Upper lobe of left lung (tissue), 6 donors: ENCODE measurements around the gene NDUFAF3. TPM values are rescaled to one million over a fixed set of nuclear protein-coding genes. Genes with fewer than 3 reads are reported as not detected.

Experiments used
- ATAC-seq, 2 donors: fragments of 200-7000 bp; cut with Tn5 transposase; one replicate each; pipeline ENCODE4 v1.9.1; 2022; ENCODE audit warnings: mild to moderate bottlenecking in 2 of 2, moderate library complexity in 2 of 2; ENCODE audit not compliant: low FRiP score in 2 of 2
- DNase-seq, 2 donors: peaks; one replicate each; pipeline ENCODE4 v3.0.0-alpha.2; 2019 to 2020
- H3K27ac ChIP-seq, 4 donors: fragments of 200-600 bp; sonication (generic); one replicate each; pipeline ENCODE4 v1.5.1; 2016 to 2019
- H3K27me3 ChIP-seq, 4 donors: fragments of 200-600 bp; sonication (generic); one replicate each; pipeline ENCODE4 v1.5.1; 2017 to 2019
- H3K36me3 ChIP-seq, 4 donors: fragments of 200-600 bp; sonication (generic); one replicate each; pipeline ENCODE4 v1.5.1; 2016 to 2019
- H3K4me1 ChIP-seq, 4 donors: fragments of 200-600 bp; sonication (generic); one replicate each; pipeline ENCODE4 v1.5.1; 2018 to 2019
- H3K4me3 ChIP-seq, 4 donors: fragments of 200-600 bp; sonication (generic); one replicate each; pipeline ENCODE4 v1.5.1; 2017 to 2019; ENCODE audit warnings: mild to moderate bottlenecking in 2 of 4, moderate library complexity in 1 of 4
- H3K9me3 ChIP-seq, 4 donors: fragments of 200-600 bp; sonication (generic); one replicate each; pipeline ENCODE4 v1.5.1; 2018 to 2019
- EP300 ChIP-seq, 4 donors: sonication (generic); formaldehyde crosslinking; IDR thresholded peaks; one replicate each; pipeline ENCODE4 v1.5.1; 2017; ENCODE audit warnings: antibody characterized with exemption in 4 of 4, control low read depth in 2 of 4
- POLR2A ChIP-seq, 4 donors: fragments of 450-650 bp; IDR thresholded peaks; one replicate each; pipeline ENCODE4 v1.5.1; 2016 to 2017; ENCODE audit warnings: antibody characterized with exemption in 4 of 4, mild to moderate bottlenecking in 2 of 4
- POLR2AphosphoS5 ChIP-seq, 2 donors: sonication (generic); formaldehyde crosslinking; IDR thresholded peaks; one replicate each; pipeline ENCODE4 v1.5.1; 2017; ENCODE audit warnings: antibody characterized with exemption in 2 of 2
- WGBS, 2 donors: methylation state at CpG; one replicate each; pipeline ENCODE4 v1.1.5; 2017 to 2018; 5-methylcytosine and 5-hydroxymethylcytosine counted together
- total RNA-seq, 6 donors: library from RNA; depleted of rRNA in 4 of 6; stranded (reverse); fragments of >200 nt in 4 of 6; gene quantifications; one replicate each; pipeline versions ENCODE4 v1.1.0 to v1.2.1, GENCODE V29; 2016 to 2021
- TF ChIP-seq, protein P1 (sequence below), 6 experiments: fragments of 450-650 bp in 4 of 6; fragments of 200-600 bp in 2 of 6; sonication (generic) in 2 of 6; IDR thresholded peaks; one replicate each; pipeline ENCODE4 v1.5.1; 2016 to 2019; ENCODE audit warnings: antibody characterized with exemption in 6 of 6
- donor health status: DM: no; HTN: no; CAD: no; lungs with moderate emphysema.
- donor health status: DM: no; HTN: yes; CAD: no; lungs with severe emphysema.

Gene NDUFAF3
- total RNA-seq, 6 donors from 2014 or later = 75.4 to 166 (median 101) TPM

DNA sequence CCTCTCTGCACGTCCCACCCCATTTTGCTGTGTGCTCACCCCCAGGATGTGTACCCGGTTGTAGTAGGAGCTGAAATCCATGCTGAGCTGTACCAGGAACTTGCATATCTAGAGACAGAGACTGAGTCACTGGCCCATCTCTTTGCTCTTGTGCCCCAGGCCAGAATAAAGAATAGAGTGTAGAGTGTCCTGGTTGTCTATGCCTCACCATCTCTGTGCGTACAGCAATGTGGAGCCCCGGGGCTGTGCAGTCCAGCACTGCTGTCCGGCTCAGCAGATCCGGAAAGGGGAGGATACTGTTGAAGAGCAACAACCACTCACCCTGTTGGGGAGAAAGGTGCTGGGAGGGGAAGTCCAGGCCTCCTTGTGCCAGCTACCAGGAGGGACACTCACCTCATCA, 6.2 kb upstream of the NDUFAF3 start:
- TF ChIP-seq POLR2A (IDR thresholded peaks at IDR 0.05) (no peak), EP300 (IDR thresholded peaks at IDR 0.05) (no peak), POLR2AphosphoS5 (IDR thresholded peaks at IDR 0.05) (no peak)
- TF ChIP-seq, protein P1, sequence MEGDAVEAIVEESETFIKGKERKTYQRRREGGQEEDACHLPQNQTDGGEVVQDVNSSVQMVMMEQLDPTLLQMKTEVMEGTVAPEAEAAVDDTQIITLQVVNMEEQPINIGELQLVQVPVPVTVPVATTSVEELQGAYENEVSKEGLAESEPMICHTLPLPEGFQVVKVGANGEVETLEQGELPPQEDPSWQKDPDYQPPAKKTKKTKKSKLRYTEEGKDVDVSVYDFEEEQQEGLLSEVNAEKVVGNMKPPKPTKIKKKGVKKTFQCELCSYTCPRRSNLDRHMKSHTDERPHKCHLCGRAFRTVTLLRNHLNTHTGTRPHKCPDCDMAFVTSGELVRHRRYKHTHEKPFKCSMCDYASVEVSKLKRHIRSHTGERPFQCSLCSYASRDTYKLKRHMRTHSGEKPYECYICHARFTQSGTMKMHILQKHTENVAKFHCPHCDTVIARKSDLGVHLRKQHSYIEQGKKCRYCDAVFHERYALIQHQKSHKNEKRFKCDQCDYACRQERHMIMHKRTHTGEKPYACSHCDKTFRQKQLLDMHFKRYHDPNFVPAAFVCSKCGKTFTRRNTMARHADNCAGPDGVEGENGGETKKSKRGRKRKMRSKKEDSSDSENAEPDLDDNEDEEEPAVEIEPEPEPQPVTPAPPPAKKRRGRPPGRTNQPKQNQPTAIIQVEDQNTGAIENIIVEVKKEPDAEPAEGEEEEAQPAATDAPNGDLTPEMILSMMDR (IDR thresholded peaks at IDR 0.05) = no peak
- DNase-seq = no peak
- H3K27me3 ChIP-seq = no peaks in the 10 kb centered on the region
- H3K36me3 ChIP-seq = peaks cover 11 to 54% (median 45%) of the 10 kb centered on the region in 4 donors
- no peak overlapping the region for H3K27ac ChIP-seq
- H3K4me3 ChIP-seq = no peak overlapping the region
- H3K4me1 ChIP-seq = peaks cover 26 to 35% (median 31%) of the 10 kb centered on the region in 4 donors
- ATAC-seq = no peak
- no peaks in the 10 kb centered on the region for H3K9me3 ChIP-seq
- WGBS, 2 donors = 79 to 91% methylated on average over 3 to 6 of the region's 6 CpGs

GRCh38 chr3:49016414-49017228, 5.3 kb upstream of the NDUFAF3 start:
- 93 to 95% methylated on average over 5 to 6 of the region's 6 CpGs for WGBS, 2 donors
- TF ChIP-seq POLR2A (IDR thresholded peaks at IDR 0.05) (no peak), EP300 (IDR thresholded peaks at IDR 0.05) (no peak), POLR2AphosphoS5 (IDR thresholded peaks at IDR 0.05) (no peak)
- TF ChIP-seq, protein P1 (IDR thresholded peaks at IDR 0.05) = no peak
- no peak for DNase-seq
- ATAC-seq = no peak
- Histone ChIP-seq H3K9me3 (no peaks in the 10 kb centered on the region), H3K27ac (peak overlapping the region in 1 of 4 donors; percentile 88), H3K36me3 (peaks cover 11 to 50% (median 42%) of the 10 kb centered on the region in 4 donors), H3K4me3 (no peak overlapping the region), H3K27me3 (no peaks in the 10 kb centered on the region), H3K4me1 (peaks cover 26 to 36% (median 31%) of the 10 kb centered on the region in 4 donors)

- H3K27ac ChIP-seq = peak overlapping the region; percentile 80 to 88 (median 82)
- TF ChIP-seq EP300 (IDR thresholded peaks at IDR 0.05) (no peak), POLR2A (IDR thresholded peaks at IDR 0.05) (no peak), POLR2AphosphoS5 (IDR thresholded peaks at IDR 0.05) (no peak)
- TF ChIP-seq, protein P1 (IDR thresholded peaks at IDR 0.05) = no peak
- H3K4me1 ChIP-seq = peaks cover 26 to 37% (median 31%) of the 10 kb centered on the region in 4 donors
- peaks cover 11 to 42% (median 34%) of the 10 kb centered on the region in 4 donors for H3K36me3 ChIP-seq
- ATAC-seq = no peak
- H3K27me3 ChIP-seq = no peaks in the 10 kb centered on the region
- 4 to 19% methylated on average over 9 to 11 of the region's 23 CpGs for WGBS, 2 donors
- DNase-seq = no peak
- no peaks in the 10 kb centered on the region for H3K9me3 ChIP-seq
- H3K4me3 ChIP-seq = peak overlapping the region; percentile 63 to 97 (median 88)
Observed at GRCh38 chr3:49017229-49017970, 4.5 kb upstream of the NDUFAF3 start.

DNA sequence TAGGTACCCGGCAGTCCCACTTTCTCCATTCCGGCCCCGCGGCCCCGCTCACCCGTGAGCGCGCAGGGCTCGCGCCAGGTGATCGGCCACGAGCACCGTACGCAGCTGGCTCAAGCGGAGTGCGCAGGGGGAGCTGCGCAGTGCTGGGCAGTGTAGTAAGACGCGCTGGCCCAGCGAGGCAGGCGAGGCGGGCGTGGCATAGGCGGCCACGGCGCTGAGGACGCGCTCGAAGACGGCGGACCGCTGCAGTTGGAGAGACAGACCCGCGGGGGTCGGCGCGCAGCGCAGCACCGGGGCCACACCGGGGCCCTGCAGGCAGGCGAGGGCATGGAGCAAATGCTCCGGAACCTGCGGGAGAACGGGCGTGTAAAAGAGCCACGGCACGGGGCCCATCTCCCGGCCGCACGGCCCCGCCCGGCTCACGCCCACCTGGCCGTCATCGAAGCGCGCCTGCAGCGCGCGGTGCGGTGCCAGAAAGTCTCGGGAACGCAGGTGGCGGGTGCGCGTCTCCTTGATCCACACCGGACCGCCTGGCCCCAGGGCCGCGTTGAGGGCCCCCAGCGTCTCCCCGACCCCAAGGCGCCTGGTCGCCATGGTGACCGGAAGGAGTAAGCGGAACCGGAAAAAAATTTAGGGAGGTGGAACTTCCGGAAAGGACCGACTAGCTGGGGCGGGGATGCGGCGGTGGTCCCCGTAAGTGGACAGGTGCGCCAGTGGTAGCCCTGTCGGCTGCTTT, 3.8 kb upstream of the NDUFAF3 start, which contains the start of gene DALRD3:
TSS of gene DALRD3 (minus strand) at position 610 of the 736 bp plus-strand sequence. CDS start at position 594, 16 bp downstream.
- WGBS, 2 donors = 0% methylated on average over 25 to 66 of the region's 85 CpGs
- Histone ChIP-seq H3K9me3 (no peaks in the 10 kb centered on the region), H3K4me3 (peak within 1 kb of the TSS; percentile 63 to 97 (median 88)), H3K27me3 (no peaks in the 10 kb centered on the region), H3K4me1 (peaks cover 33 to 44% (median 39%) of the 10 kb centered on the region in 4 donors), H3K27ac (peak within 1 kb of the TSS; percentile 80 to 100 (median 82)), H3K36me3 (peaks cover 11 to 36% (median 30%) of the 10 kb centered on the region in 4 donors)
- DNase-seq (peak; percentile 71 to 94), ATAC-seq (peak in 1 of 2 donors; percentile 26)
- TF ChIP-seq POLR2AphosphoS5 (IDR thresholded peaks at IDR 0.05) (peak; percentile 48 to 55), EP300 (IDR thresholded peaks at IDR 0.05) (no peak), POLR2A (IDR thresholded peaks at IDR 0.05) (peak; percentile 62 to 76 (median 69))
- TF ChIP-seq, protein P1 (IDR thresholded peaks at IDR 0.05) = peak in 3 of 6 experiments; percentile 5 to 16 (median 9)
